ENCODE measurements around the gene UBE2D2. TPM values are rescaled to one million over a fixed set of nuclear protein-coding genes. Genes with fewer than 3 reads are reported as not detected.

The UBE2D2 gene
- total RNA-seq, 1 donor from 2014 or later, result 152 TPM

DNA sequence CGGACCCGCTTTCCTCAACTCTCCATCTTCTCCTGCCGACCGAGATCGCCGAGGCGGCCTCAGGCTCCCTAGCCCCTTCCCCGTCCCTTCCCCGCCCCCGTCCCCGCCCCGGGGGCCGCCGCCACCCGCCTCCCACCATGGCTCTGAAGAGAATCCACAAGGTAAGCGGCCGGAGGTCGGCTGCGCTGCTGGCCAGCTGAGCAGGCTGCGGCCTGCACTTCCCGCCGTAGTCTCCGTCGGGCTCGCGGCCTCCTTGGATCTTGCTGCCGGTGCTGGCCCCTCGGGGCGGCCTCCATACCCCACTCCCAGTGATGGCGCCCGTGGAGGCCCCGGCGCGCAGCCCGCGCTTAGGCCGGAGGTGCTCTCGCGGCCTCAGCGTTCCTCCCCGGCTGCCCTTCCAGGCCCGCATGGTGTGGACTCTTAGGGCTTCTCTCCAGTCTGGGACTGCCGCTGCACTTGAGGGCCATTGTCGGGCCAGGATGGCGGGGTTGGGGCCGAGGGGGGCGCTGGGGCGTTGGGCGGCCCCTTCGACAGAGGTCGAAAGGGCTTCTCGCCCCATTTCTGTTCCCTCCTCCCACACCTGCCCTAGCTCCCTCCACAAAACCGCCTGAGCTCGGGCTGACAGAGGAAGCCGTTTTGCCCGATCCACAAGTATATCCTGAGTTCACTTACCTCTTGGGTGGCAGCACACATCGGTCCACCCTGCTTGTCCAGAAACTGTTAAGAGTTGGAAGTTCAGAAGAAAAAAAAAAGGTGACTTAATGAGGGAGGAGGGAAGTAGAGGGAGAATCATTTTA, 714 bp downstream of the UBE2D2 start:
- ChIA-PET POLR2A (interaction anchor here (0.7 to 4.3 kb wide), 36 partner anchors 9 to 1018 kb away, joined by 3 to 37 read pairs (median 4); partner anchors contain the start of genes CXXC5, DNAJC18, ETF1 and MATR3), CTCF (interaction anchor here (0.7 to 1.9 kb wide), 4 partner anchors 13 to 86 kb away, joined by 3 to 9 read pairs (median 4); partner anchors contain the start of gene CXXC5)
- peak overlapping the region; percentile 93 for H3K4me3 Mint-ChIP-seq
- DNase-seq, result peak; percentile 60
- intact Hi-C loops (cut with micrococcal nuclease), result loop anchor here (1.0 to 5.0 kb wide), 11 partner anchors 13 to 290 kb away; partner anchors contain the start of genes DNAJC18 and PAIP2
- peak; percentile 3 for ATAC-seq (ENCODE audit: low read depth)
- H3K36me3 Mint-ChIP-seq (ENCODE audit: low read depth), result peaks cover 33% of the 10 kb centered on the region
- TF ChIP-seq, protein P1, sequence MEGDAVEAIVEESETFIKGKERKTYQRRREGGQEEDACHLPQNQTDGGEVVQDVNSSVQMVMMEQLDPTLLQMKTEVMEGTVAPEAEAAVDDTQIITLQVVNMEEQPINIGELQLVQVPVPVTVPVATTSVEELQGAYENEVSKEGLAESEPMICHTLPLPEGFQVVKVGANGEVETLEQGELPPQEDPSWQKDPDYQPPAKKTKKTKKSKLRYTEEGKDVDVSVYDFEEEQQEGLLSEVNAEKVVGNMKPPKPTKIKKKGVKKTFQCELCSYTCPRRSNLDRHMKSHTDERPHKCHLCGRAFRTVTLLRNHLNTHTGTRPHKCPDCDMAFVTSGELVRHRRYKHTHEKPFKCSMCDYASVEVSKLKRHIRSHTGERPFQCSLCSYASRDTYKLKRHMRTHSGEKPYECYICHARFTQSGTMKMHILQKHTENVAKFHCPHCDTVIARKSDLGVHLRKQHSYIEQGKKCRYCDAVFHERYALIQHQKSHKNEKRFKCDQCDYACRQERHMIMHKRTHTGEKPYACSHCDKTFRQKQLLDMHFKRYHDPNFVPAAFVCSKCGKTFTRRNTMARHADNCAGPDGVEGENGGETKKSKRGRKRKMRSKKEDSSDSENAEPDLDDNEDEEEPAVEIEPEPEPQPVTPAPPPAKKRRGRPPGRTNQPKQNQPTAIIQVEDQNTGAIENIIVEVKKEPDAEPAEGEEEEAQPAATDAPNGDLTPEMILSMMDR (IDR thresholded peaks at IDR 0.05), result no peak
- H3K27ac Mint-ChIP-seq, result peak overlapping the region; percentile 90
- H3K4me1 Mint-ChIP-seq, result peaks cover 50% of the 10 kb centered on the region
- no peaks in the 10 kb centered on the region for H3K9me3 Mint-ChIP-seq
- no peaks in the 10 kb centered on the region for H3K27me3 Mint-ChIP-seq

DNA sequence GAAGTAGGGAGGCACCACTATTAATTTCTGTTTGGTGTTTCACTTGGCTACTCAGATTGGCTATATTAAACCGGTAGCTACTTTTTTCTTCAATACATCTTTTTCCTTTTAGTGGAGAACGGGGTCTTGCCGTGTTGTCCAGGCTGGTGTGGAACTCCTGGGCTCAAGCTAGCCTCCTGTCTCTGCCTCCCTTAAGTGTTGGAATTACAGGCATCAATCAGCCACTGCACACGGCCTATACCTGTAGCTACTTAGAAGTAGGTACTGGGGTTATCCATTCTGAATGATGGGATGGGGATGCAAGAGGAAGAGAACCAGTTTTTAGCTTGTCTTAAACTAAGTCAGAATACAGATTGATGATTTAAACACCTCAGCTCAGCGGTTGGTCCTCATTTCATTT, 1.7 kb downstream of the UBE2D2 start:
- POLR2A ChIA-PET, result interaction anchor here (0.7 to 4.3 kb wide), 13 partner anchors 8 to 85 kb away, joined by 3 to 37 read pairs (median 4); partner anchors contain the start of gene CXXC5
- ATAC-seq (ENCODE audit: low read depth) (no peak), DNase-seq (no peak)
- Mint-ChIP-seq H3K27ac (peak overlapping the region; percentile 90), H3K36me3 (ENCODE audit: low read depth) (peaks cover 40% of the 10 kb centered on the region), H3K9me3 (no peaks in the 10 kb centered on the region), H3K27me3 (no peaks in the 10 kb centered on the region), H3K4me1 (peaks cover 59% of the 10 kb centered on the region), H3K4me3 (peak overlapping the region; percentile 93)
- TF ChIP-seq, protein P1 (IDR thresholded peaks at IDR 0.05), result no peak
- intact Hi-C loops (cut with micrococcal nuclease), result loop anchor here (5.0 kb wide), 3 partner anchors 109 to 291 kb away; no protein-coding TSS in a partner anchor
- CTCF ChIA-PET, result interaction anchor here (0.7 to 1.9 kb wide), 5 partner anchors 12 to 73 kb away, joined by 3 to 9 read pairs (median 4); no protein-coding TSS in a partner anchor

DNA sequence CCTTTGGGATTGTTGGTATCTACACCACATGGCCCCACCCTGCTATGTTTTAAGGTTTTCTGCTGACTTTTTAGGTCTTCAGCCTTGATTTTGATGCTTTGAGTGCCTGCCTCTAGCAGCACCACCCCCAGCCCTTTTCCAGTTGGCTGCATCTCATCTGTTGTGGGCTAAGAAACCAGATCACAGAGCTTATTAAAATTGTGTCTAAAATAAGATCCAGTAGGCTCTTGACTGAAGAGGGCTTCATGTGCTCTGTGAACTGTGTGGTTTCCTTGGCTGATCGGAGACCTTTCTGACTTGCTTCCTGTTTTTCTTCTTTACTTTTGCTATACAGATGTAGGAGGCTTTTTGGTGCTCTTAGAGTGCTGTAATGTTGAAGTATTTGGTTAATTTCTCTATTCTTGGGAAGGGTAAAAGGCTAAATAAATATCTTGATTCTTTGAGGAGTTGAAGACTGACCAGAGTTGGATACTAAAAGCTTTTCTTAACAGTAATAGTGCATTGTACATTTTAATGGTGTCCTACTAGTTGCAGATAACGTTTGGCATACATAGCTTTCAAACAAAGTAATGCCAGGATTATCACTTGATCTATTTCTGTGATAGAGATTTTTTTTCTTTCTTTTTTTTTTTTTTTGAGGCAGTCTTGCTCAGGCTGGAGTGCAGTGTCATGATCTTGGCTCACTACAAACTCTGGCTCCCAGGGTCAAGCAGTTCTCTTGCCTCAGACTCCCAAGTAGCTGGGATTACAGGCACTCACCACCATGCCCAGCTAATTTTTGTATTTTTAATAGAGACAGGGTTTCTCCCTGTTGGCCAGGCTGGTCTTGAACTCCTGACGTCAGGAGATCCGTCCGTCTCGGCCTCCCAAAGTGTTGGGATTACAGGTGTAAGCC, 4.5 kb downstream of the UBE2D2 start:
- Mint-ChIP-seq H3K4me1 (peaks cover 84% of the 10 kb centered on the region), H3K27me3 (no peaks in the 10 kb centered on the region), H3K36me3 (ENCODE audit: low read depth) (peaks cover 52% of the 10 kb centered on the region), H3K4me3 (peak overlapping the region; percentile 80), H3K9me3 (no peaks in the 10 kb centered on the region), H3K27ac (peak overlapping the region; percentile 90)
- ChIA-PET POLR2A (interaction anchor here (0.5 to 2.6 kb wide), 16 partner anchors 9 to 1228 kb away, joined by 3 to 22 read pairs (median 5); partner anchors contain the start of genes DNAJC18, FAM53C, PAIP2 and SPATA24), CTCF (interaction anchor here (0.6 to 3.8 kb wide), 10 partner anchors 10 to 1214 kb away, joined by 3 to 19 read pairs (median 4); no protein-coding TSS in a partner anchor)
- intact Hi-C loops (cut with micrococcal nuclease), result loop anchor here (1.0 to 2.0 kb wide), 3 partner anchors 10 to 47 kb away; no protein-coding TSS in a partner anchor
- DNase-seq, result peak; percentile 29
- ATAC-seq (ENCODE audit: low read depth), result peak; percentile 53
- TF ChIP-seq, protein P1 (IDR thresholded peaks at IDR 0.05), result no peak

DNA sequence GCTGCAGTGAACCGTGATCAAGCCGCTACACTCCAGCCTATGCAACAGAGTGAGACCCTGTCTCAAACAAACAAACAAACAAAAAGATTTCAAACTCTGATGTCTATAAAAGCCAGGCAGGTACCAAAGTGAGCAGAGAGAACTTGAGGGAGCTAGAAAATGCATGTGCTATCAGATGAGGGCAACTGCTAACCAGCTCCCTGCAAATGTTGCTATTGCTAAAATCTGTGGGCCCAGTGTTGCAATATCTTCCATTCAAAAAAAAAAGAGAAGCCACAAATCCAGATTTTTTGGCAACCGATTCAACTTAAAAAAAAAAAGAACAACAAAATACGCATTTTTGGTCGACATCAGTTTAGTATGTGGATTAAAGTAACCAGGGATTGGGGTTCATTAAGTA, 5.5 kb downstream of the UBE2D2 start:
- ChIA-PET POLR2A (interaction anchor here (0.5 to 2.6 kb wide), 11 partner anchors 8 to 612 kb away, joined by 3 to 22 read pairs (median 5); partner anchors contain the start of genes DNAJC18 and SPATA24), CTCF (interaction anchor here (1.2 to 3.8 kb wide), 6 partner anchors 9 to 199 kb away, joined by 3 to 19 read pairs (median 4); no protein-coding TSS in a partner anchor)
- peak overlapping the region; percentile 29 for H3K4me3 Mint-ChIP-seq
- H3K9me3 Mint-ChIP-seq, result no peaks in the 10 kb centered on the region
- H3K4me1 Mint-ChIP-seq, result peaks cover 90% of the 10 kb centered on the region
- TF ChIP-seq, protein P1 (IDR thresholded peaks at IDR 0.05), result no peak
- H3K27ac Mint-ChIP-seq, result peak overlapping the region; percentile 90
- no peak for ATAC-seq (ENCODE audit: low read depth)
- intact Hi-C loops (cut with micrococcal nuclease), result no loop called here
- H3K36me3 Mint-ChIP-seq (ENCODE audit: low read depth), result peaks cover 56% of the 10 kb centered on the region
- DNase-seq, result no peak
- no peaks in the 10 kb centered on the region for H3K27me3 Mint-ChIP-seq

All from activated B cell treated with CpG ODN at 0.5 μM for 24 hours (primary cell).